ENCODE measurements around the gene ELANE.

DNA sequence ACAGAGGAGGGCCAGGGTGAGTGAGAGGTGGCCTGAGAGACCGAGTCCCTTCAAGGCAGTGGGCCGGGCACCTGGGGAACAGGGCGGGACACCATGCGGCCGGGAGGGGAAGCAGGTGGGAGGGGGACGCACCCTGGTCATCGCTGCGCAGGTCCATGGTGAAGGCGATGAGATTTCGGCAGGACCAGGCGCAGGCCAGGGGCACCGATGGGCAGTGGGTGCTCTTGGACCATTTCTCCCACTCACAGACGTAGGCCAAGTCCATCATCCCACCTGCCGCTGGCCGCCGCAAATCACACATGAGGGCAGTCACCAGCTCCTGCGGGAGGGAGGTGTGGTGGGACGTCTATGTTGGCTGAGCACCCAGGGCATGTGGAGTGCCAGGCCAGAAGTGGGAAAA lies 38.7 kb downstream of the ELANE start:
- TF ChIP-seq, protein P1, sequence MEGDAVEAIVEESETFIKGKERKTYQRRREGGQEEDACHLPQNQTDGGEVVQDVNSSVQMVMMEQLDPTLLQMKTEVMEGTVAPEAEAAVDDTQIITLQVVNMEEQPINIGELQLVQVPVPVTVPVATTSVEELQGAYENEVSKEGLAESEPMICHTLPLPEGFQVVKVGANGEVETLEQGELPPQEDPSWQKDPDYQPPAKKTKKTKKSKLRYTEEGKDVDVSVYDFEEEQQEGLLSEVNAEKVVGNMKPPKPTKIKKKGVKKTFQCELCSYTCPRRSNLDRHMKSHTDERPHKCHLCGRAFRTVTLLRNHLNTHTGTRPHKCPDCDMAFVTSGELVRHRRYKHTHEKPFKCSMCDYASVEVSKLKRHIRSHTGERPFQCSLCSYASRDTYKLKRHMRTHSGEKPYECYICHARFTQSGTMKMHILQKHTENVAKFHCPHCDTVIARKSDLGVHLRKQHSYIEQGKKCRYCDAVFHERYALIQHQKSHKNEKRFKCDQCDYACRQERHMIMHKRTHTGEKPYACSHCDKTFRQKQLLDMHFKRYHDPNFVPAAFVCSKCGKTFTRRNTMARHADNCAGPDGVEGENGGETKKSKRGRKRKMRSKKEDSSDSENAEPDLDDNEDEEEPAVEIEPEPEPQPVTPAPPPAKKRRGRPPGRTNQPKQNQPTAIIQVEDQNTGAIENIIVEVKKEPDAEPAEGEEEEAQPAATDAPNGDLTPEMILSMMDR (IDR thresholded peaks at IDR 0.05) = no peak
- no peak for TF ChIP-seq ZFX (IDR thresholded peaks at IDR 0.05; ENCODE audit: borderline replicate concordance)

Data from 22Rv1 (cell line).